GM18526 (cell line): Measurements from ENCODE around the gene RRP12.

Experiments used
- POLR2A ChIP-seq: IDR thresholded peaks from 3 replicates; pipeline ENCODE4 v1.6.1; 2011; ENCODE audit not compliant: insufficient read length; ENCODE audit errors: extremely low read depth

Gene RRP12

DNA sequence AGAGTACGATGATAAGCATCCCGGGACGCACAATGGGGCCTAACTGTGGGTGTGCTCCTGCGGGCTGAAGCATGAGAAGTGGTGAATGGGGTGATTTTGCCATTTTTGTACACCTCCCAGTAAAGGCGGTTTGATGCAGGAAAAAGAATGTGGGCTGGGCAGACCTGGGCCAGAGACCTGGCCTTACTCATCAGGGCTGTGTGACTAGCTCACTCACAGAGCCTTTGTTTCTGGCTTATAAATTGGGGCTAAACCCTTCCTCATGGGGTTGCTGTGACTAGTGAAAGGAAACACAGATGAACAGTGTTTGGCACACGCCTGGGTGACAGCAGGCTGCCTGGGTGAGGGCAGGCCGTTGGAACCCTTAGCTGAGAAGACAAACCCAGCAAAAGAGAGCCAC is 18.0 kb downstream of the RRP12 start:
- TF ChIP-seq POLR2A: no peak

DNA sequence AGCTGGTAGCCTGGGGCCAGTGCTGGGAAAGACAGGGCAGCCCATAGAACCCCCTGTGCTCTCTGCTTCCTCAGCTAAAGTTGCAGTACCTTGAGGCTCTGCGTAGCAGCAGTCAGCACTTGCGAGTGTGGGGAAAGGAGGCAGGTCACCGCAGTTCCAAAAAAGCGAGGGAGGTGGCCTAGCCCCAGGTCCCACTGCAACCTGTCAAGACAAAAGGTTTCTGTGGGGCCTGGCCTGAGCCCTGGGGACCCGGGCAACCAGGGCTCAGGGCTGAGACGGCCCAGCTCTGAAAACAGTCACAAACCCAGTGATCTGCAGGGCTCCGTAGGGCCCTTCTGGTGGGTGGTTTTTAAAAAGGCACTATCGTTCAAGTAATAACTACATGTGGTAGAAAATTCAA is 19.5 kb downstream of the RRP12 start:
- TF ChIP-seq POLR2A: no peak

DNA sequence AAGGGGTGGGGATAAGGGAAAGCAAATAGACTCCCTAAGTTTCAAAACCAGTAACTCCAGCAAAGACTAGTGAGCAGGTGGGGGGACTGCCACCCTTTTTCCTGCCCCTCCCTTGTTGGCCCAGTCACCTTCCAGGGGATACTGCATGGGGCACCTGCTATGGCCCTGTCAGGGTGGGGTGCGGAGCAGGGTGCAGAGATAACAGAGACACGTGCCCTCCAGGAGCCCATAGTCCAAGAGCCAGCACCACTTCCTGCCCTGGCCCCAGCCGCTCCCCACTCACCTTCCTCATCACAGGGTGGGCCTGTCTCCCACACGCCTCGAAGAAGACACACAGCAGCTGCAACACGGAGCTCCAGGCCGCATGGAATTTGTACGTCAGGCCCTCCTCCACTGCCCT is 20.6 kb downstream of the RRP12 start:
- no peak for TF ChIP-seq POLR2A

DNA sequence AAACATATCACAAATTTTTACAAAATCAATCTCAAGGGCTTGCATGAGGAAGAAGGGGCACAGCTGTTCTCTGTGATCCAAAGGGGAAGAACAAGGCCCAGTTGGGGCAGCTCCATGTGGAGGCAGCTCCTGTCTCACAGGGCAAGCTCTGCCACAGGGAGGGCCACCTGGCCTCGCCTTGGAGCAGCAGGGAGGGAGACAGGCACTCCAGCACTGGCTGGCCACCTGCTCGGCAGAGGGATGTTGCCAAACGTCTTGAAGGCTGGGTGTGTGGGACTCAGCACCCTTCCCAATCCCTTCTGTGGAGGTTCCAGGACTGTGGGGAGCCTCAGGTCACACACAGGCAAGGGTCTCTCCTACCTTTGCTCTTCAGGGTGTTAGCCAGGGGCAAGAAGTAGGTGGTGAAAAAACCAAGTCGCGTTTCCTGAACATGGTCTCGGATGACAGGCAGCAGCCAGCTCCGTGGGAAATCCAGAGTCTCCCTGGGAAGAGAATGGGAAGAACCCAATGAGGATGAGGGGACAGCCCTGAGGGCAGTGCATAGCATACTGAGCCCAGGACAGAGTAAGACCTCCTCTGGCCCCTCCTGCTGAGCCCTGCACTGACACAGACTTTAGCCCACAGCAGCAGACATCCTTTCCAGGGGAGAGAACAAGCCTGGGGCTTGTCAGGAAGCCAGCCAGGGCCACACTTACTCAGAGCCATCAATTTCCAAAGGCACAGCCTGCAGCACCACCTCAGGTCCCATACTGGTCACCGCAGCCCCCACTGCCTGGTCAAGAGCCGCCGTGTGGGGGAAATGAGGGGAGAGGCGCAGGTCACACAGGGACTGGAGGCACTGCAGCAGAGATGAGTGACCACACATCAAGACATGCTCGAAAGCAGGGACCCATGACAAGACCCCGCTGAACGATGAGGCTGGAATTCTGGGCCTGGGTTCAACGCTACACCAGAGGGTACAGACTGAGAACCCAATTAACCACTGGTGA is 21.9 kb downstream of the RRP12 start:
- TF ChIP-seq POLR2A: no peak

DNA sequence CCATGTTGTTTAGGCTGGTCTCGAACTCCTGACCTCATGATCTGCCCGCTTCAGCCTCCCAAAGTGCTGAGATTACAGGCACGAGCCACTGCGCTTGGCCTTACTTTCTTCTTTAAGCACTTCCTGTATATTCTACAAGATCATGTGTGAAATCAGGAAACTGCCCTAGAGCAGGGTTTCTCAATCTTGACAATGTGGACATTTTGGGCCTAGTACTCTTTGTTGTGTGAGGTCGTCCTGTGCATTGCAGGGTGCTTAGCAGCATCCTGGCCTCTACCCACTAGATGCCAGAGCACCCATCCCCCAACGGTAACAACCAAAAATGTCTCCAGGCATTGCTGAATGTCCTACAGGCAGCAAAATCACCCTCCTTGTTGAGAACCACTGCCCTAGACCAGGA is 24.7 kb downstream of the RRP12 start:
- no peak for TF ChIP-seq POLR2A

DNA sequence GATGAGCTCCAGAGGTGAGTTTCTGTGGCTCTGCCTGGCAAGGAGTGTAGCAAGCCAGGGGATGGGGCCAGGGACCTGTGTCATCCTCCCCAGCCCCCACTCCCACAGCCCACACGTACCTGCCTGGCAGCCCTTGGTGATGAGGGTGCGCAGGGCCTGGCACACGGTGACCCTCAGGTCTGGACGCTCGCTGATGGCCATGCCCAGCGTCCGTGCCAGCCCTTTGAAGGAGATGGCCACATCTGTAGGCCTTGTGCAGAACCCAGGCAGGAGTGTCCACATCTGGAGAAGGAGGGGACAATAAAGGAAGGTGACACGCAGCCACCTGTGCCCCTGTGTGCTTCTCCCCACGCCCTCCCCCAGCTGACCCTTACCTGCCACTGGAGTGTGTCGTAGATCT is 27.7 kb downstream of the RRP12 start:
- no peak for TF ChIP-seq POLR2A

DNA sequence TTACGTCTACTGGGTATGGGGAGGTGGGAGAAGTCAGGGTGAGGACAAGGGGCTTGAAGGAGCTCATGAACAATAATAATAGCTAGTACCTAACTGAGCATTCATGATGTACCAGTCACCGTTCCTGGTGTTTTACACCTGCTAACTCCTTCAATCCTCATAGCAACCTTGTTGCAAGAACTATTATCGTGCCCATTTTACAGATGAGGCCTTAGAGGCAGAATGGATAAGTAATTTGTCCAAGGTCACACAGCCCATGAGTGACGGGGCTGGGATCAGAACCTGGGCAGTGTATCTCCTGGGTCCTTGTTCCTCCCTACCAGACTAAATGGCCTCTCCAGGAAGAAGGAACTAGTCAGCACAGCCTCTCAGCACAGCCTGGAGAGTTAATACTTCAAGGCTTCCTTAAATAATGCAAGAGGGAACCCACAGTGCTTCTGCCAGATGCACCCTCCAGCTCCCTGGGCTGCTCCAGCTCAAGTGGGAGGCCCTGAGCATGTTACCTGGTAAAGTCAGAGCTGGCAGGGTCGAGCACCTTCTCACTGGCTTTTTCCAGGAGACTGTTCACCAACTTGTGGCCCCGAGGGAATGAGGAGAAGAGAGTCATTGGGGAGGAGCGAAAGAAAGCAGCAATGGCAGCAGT is 28.8 kb downstream of the RRP12 start:
- TF ChIP-seq POLR2A: no peak

DNA sequence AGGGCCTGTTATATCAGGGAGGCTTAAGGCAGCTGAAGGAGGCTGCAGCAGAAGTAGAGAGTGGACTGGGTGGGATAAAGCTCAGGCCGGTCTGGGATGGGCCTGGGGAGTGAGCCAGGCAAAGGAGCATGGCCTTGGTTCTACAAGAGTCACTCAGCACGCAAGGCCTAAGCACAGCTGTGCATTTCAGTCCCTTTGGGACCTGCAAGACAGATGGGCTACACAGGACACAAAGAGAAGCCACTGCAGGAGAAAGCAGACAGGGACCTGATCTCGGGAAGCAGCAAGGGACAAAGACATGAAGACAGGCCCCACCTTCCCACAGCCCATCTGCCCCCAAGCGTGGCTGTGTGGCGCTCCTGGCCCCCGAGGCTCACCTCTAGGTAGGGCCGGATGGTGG is 29.4 kb downstream of the RRP12 start:
- no peak for TF ChIP-seq POLR2A

DNA sequence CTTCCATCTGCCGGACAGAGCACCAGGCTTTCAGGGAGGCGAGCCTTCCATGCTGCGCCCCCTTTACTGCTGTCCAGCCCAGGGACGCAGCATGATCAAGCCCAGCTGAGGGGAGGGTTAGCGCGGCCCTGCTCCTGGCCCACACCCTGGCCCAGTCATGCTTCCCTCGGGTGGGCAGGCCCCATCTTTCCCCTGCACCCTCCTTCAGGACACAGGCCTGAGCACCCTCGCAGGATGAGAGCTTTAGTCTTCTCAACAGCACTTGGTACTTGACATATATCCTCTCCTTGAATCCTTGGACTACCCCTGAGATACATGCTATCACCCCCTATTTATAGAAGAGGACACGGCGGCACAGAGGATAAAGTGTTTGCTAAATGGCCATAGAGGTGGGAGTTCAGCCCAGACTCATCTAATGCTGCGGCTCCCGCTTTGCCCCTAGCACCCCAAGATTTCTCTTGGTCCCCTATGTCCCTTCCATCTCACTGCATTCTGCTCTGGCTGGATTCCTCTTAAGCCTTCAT is 34.0 kb downstream of the RRP12 start:
- no peak for TF ChIP-seq POLR2A

DNA sequence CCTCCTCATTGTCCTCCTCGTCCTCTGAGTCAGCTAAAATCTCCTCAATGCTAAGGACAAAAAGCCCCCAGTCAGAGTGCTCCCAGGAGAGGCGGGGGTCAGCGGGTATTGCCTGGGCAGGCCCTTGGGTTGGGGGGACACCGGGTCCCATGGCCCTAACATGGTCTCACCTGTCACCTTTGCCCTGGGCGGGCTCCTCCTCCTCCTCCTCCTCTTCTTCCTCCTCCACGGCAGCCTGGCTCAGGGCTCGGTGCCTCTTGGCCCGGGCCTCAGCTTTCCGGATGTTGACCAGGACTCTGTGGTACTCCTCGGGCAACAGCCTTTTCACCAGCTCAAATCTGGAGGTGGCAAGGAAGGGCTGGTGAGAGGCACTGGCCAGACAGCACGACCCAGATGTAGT is 34.6 kb downstream of the RRP12 start:
- no peak for TF ChIP-seq POLR2A

DNA sequence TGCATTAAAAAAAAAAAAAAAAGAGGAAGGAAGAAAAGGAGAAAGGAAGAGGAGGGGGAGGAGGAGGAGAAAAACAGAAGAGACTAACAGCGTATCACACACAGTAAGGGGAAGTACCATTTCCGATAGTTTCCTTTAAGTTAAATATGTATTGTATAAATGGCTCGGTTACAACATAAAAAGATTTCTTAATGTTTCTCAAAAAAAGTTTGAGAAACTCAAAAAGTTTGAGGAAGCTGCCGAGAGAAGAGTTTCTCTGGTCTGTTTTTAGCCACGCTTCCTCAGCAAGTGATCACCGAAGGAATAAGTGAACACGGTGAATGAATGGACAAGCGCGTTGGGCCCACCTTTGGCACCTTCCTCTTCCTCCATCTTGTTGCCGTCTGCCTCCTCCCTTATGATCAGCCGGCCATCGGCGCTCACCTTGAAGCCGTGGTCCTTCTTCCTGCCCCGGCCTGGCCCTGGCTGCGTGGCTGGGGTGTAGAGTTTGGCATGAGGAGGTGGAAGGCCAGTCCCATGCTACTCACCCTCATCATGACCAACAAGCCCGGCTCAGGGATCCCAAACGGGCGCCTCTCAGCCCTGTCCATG is 35.3 kb downstream of the RRP12 start:
- no peak for TF ChIP-seq POLR2A

DNA sequence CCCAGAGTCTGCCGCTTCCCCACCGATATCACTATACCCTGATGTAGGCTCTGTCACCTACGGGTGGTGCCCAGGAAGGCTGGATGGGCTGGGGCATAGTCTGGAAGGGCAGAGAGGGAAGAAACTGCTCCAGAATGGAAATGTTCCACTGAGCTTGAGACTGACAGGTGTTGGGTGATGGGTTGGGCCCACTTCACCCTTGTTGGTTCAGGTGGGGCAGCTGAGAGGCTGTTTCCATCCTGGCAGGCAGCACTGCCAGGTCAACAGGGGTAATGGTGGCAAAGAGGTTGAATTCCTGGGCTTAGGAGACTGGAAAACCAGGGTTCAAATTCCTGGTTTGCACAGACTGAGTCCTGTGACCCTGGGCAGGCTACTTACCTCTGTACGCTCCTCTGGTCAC is 38.1 kb downstream of the RRP12 start:
- no peak for TF ChIP-seq POLR2A

DNA sequence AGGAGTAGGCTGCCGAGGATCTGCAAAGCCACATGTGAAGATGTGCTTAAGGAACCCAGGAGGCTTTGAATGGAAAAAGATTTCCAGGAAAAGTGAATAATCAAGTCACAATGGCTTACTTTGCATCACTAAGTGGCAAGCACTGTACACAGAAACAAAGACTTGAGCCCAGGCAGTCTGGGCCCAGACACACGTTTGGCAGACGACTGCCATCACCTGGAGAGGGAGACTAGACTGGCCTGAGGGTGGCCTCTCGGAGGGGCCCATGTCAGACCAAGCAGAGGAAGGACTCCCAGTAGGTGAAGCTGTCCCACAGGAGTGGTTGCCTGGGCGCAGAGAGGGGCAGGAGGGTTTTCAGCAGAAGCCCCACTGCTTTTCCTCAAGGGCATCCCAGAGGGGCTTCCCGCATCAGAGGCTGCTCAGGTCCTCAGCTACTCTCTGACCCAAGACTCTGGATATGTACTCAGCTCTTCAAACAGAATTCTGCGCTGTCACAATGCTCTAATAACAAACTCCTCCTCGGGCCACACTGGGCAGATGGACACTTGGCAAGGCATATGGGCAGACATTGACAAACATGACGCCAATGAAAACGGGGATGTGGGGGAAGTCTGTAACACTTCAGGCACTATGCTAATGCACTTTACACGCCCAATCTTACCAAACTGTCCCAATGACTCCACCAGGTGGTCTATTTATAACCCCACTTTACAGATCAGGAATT is 38.7 kb downstream of the RRP12 start:
- TF ChIP-seq POLR2A: no peak

DNA sequence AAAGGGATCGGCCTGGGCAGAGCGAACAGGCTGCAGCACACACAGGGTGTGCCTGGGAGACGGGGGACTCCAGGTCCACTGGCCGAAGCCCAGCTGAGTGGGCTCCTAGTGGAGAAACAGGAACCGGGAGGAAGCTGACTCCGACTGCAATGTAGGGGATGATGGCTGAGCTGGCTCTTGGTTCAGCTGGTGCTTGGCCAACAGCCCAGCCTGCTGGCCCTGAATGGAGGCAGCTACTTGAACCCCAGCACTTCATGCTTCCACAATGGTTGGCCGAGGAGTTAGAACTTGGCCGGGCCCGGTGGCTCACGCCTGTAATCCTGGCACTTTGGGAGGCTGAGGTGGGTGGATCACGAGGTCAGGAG is 39.6 kb downstream of the RRP12 start:
- no peak for TF ChIP-seq POLR2A
